Measurements from ENCODE around the gene PRDM7.

DNA sequence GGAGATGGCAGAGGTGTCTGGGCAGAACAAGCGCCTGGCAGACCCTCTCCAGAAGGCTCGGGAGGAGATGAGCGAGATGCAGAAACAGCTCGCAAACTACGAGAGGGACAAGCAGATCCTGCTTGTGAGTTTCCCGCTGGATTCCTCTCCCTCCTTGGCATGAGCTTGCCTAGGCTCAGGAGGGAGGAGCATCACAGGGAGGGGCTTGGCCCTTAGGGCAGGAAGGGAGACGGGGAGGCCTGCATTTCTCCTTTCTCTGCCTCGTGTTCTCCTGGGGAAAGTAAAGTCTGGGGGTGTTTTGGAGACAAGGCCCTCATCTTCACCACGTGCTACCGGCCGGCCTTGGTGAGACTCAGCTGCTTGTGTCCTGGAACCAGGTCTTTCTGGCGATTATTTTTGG is 39.9 kb downstream of the PRDM7 start:
- TF ChIP-seq, protein P1, sequence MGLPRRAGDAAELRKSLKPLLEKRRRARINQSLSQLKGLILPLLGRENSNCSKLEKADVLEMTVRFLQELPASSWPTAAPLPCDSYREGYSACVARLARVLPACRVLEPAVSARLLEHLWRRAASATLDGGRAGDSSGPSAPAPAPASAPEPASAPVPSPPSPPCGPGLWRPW (IDR thresholded peaks at IDR 0.05), result no peak
- TF ChIP-seq POLR2A (IDR thresholded peaks at IDR 0.05; ENCODE audit: low read length), result no peak
- TF ChIP-seq, protein P2, sequence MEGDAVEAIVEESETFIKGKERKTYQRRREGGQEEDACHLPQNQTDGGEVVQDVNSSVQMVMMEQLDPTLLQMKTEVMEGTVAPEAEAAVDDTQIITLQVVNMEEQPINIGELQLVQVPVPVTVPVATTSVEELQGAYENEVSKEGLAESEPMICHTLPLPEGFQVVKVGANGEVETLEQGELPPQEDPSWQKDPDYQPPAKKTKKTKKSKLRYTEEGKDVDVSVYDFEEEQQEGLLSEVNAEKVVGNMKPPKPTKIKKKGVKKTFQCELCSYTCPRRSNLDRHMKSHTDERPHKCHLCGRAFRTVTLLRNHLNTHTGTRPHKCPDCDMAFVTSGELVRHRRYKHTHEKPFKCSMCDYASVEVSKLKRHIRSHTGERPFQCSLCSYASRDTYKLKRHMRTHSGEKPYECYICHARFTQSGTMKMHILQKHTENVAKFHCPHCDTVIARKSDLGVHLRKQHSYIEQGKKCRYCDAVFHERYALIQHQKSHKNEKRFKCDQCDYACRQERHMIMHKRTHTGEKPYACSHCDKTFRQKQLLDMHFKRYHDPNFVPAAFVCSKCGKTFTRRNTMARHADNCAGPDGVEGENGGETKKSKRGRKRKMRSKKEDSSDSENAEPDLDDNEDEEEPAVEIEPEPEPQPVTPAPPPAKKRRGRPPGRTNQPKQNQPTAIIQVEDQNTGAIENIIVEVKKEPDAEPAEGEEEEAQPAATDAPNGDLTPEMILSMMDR (IDR thresholded peaks at IDR 0.05), result no peak
- no peak for TF ChIP-seq RNF2 (IDR thresholded peaks at IDR 0.05; ENCODE audit: borderline replicate concordance, low read depth)
- no peak for TF ChIP-seq NR3C1 (IDR thresholded peaks at IDR 0.05)
- TF ChIP-seq MYC (IDR thresholded peaks at IDR 0.05; ENCODE audit: borderline replicate concordance, low read length), result no peak
- TF ChIP-seq, protein P3, sequence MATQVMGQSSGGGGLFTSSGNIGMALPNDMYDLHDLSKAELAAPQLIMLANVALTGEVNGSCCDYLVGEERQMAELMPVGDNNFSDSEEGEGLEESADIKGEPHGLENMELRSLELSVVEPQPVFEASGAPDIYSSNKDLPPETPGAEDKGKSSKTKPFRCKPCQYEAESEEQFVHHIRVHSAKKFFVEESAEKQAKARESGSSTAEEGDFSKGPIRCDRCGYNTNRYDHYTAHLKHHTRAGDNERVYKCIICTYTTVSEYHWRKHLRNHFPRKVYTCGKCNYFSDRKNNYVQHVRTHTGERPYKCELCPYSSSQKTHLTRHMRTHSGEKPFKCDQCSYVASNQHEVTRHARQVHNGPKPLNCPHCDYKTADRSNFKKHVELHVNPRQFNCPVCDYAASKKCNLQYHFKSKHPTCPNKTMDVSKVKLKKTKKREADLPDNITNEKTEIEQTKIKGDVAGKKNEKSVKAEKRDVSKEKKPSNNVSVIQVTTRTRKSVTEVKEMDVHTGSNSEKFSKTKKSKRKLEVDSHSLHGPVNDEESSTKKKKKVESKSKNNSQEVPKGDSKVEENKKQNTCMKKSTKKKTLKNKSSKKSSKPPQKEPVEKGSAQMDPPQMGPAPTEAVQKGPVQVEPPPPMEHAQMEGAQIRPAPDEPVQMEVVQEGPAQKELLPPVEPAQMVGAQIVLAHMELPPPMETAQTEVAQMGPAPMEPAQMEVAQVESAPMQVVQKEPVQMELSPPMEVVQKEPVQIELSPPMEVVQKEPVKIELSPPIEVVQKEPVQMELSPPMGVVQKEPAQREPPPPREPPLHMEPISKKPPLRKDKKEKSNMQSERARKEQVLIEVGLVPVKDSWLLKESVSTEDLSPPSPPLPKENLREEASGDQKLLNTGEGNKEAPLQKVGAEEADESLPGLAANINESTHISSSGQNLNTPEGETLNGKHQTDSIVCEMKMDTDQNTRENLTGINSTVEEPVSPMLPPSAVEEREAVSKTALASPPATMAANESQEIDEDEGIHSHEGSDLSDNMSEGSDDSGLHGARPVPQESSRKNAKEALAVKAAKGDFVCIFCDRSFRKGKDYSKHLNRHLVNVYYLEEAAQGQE (IDR thresholded peaks at IDR 0.05), result no peak
- TF ChIP-seq, protein P4, sequence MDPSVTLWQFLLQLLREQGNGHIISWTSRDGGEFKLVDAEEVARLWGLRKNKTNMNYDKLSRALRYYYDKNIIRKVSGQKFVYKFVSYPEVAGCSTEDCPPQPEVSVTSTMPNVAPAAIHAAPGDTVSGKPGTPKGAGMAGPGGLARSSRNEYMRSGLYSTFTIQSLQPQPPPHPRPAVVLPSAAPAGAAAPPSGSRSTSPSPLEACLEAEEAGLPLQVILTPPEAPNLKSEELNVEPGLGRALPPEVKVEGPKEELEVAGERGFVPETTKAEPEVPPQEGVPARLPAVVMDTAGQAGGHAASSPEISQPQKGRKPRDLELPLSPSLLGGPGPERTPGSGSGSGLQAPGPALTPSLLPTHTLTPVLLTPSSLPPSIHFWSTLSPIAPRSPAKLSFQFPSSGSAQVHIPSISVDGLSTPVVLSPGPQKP (IDR thresholded peaks at IDR 0.05; ENCODE audit: low read depth, low read length), result no peak
- no peak for TF ChIP-seq EP300 (IDR thresholded peaks at IDR 0.05)
- TF ChIP-seq, protein P5, sequence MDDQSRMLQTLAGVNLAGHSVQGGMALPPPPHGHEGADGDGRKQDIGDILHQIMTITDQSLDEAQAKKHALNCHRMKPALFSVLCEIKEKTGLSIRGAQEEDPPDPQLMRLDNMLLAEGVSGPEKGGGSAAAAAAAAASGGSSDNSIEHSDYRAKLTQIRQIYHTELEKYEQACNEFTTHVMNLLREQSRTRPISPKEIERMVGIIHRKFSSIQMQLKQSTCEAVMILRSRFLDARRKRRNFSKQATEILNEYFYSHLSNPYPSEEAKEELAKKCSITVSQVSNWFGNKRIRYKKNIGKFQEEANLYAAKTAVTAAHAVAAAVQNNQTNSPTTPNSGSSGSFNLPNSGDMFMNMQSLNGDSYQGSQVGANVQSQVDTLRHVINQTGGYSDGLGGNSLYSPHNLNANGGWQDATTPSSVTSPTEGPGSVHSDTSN (IDR thresholded peaks at IDR 0.05), result no peak
- TF ChIP-seq MAFK (IDR thresholded peaks at IDR 0.05; ENCODE audit: partially characterized antibody), result no peak
- no peak for TF ChIP-seq SREBF2 (IDR thresholded peaks at IDR 0.05)
- TF ChIP-seq, protein P6, sequence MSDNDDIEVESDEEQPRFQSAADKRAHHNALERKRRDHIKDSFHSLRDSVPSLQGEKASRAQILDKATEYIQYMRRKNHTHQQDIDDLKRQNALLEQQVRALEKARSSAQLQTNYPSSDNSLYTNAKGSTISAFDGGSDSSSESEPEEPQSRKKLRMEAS (IDR thresholded peaks at IDR 0.05), result no peak
- TF ChIP-seq FOSL2 (IDR thresholded peaks at IDR 0.05), result no peak
- no peak for TF ChIP-seq FOSL2 (CRISPR knock-in tag; IDR thresholded peaks at IDR 0.05)
